ENCODE results near the gene AQP5. TPM values are rescaled to one million over a fixed set of nuclear protein-coding genes. Genes with fewer than 3 reads are reported as not detected.

AQP5 gene
- total and polyA plus RNA-seq, 2 experiments from 2014 or later: not detected

DNA sequence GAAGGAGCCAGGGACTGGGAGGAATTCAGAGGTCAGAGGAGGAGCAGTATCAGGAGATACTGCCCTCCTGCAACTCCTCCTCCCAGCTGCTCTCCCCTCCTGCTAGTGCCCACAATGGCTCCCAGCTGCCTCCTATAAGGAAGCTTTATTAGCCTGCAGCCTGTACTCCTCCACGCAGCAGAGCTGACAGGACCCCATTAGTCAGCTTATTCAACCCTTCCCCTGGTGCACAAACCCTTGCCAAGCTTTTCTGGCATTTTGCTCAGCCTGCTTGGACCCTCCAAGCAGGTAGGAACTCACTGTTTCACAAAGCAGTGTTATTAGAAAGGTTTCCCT lies 18.1 kb upstream of the AQP5 start:
- Histone ChIP-seq H3K9me2 (ENCODE audit: insufficient read depth) (no peaks in the 10 kb centered on the region), H3K4me2 (ENCODE audit: unreplicated experiment) (no peak overlapping the region), H3K27me3 (replicated peaks; ENCODE audit: insufficient read depth) (no peaks in the 10 kb centered on the region), H3K4me1 (ENCODE audit: insufficient read depth) (no peaks in the 10 kb centered on the region), H2AFZ (no peak overlapping the region), H3K9ac (no peak overlapping the region), H3K36me3 (ENCODE audit: low read depth) (no peaks in the 10 kb centered on the region), H3K27ac (no peak overlapping the region), H3F3A (ENCODE audit: insufficient read depth) (no peaks in the 10 kb centered on the region), H3K4me3 (no peak overlapping the region), H3K79me2 (ENCODE audit: insufficient read depth) (no peaks in the 10 kb centered on the region), H3K9me3 (ENCODE audit: low read depth) (no peaks in the 10 kb centered on the region), H4K20me1 (ENCODE audit: insufficient read depth) (no peaks in the 10 kb centered on the region)
- 100% methylated on average over 1 of the region's 1 CpG for WGBS, 2 experiments (ENCODE audit: low coverage in 1 of 2, low lambda C conversion rate in 2 of 2, missing lambda C conversion rate in 2 of 2)
- in situ Hi-C loops (cut with MboI): no loop called here
- TF ChIP-seq EZH2 (IDR thresholded peaks at IDR 0.05; ENCODE audit: insufficient read depth, poor library complexity, severe bottlenecking): no peak
- no peak for TF ChIP-seq EZH2phosphoT487 (IDR thresholded peaks at IDR 0.05; ENCODE audit: insufficient read depth, low read depth)
- DNase-seq: no peak

DNA sequence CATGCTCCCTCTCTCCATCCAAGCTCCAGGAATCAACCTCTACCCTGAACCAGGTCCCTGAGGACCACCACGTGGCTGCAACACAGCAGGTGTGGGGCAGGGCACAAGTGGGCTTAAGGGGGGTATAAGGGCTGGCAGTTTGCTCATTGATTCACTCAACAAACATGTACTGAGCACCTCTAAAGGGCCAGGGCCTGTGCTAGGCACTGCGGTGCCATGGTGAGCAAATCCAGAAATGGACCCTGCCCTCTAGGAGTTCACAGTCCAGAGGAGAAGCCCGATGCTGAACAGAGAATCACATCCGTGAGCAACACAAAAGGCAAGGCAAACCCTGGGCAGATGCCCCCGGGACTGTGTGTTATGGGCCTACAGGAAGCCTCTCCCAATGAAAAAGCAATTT lies 17.6 kb upstream of the AQP5 start:
- Histone ChIP-seq H3K27me3 (replicated peaks; ENCODE audit: insufficient read depth) (no peaks in the 10 kb centered on the region), H3F3A (ENCODE audit: insufficient read depth) (no peaks in the 10 kb centered on the region), H3K27ac (no peak overlapping the region), H3K4me3 (no peak overlapping the region), H4K20me1 (ENCODE audit: insufficient read depth) (no peaks in the 10 kb centered on the region), H3K79me2 (ENCODE audit: insufficient read depth) (no peaks in the 10 kb centered on the region), H2AFZ (no peak overlapping the region), H3K9me3 (ENCODE audit: low read depth) (no peaks in the 10 kb centered on the region), H3K4me1 (ENCODE audit: insufficient read depth) (no peaks in the 10 kb centered on the region), H3K4me2 (ENCODE audit: unreplicated experiment) (no peak overlapping the region), H3K9me2 (ENCODE audit: insufficient read depth) (no peaks in the 10 kb centered on the region), H3K36me3 (ENCODE audit: low read depth) (no peaks in the 10 kb centered on the region), H3K9ac (no peak overlapping the region)
- in situ Hi-C loops (cut with MboI): no loop called here
- TF ChIP-seq EZH2phosphoT487 (IDR thresholded peaks at IDR 0.05; ENCODE audit: insufficient read depth, low read depth) (no peak), EZH2 (IDR thresholded peaks at IDR 0.05; ENCODE audit: insufficient read depth, poor library complexity, severe bottlenecking) (no peak)
- WGBS, 2 experiments (ENCODE audit: low coverage in 1 of 2, low lambda C conversion rate in 2 of 2, missing lambda C conversion rate in 2 of 2): 92 to 93% methylated on average over 5 of the region's 5 CpGs
- DNase-seq: no peak

DNA sequence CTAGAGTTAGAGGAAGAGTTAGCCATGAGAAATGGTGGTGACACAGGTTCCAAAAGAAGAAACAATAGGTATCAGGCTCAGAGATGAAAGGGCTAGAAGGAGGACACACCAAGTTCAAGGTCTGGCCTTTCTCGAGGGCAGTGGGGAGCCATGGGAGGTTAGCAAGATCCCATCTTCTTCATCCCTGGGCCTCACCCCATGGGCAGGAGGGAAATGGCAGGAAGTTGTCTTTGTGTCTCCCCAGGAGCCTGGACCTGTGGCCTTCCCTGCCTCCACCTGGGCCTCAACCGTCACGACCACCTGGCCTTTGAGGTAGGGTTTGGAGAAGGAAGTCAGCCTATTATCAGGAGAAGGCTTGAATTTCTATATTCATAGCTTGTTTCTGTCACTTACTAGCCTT lies 17.0 kb upstream of the AQP5 start:
- TF ChIP-seq EZH2phosphoT487 (IDR thresholded peaks at IDR 0.05; ENCODE audit: insufficient read depth, low read depth) (no peak), EZH2 (IDR thresholded peaks at IDR 0.05; ENCODE audit: insufficient read depth, poor library complexity, severe bottlenecking) (no peak)
- no peaks in the 10 kb centered on the region for H3K4me1 ChIP-seq (ENCODE audit: insufficient read depth)
- DNase-seq: no peak
- in situ Hi-C loops (cut with MboI): no loop called here
- no peak overlapping the region for H3K4me2 ChIP-seq (ENCODE audit: unreplicated experiment)
- no peak overlapping the region for H3K27ac ChIP-seq
- H3K79me2 ChIP-seq (ENCODE audit: insufficient read depth): no peaks in the 10 kb centered on the region
- no peaks in the 10 kb centered on the region for H3K9me3 ChIP-seq (ENCODE audit: low read depth)
- H2AFZ ChIP-seq: no peak overlapping the region
- no peaks in the 10 kb centered on the region for H3K27me3 ChIP-seq (replicated peaks; ENCODE audit: insufficient read depth)
- H3K9ac ChIP-seq: no peak overlapping the region
- WGBS, 2 experiments (ENCODE audit: low coverage in 1 of 2, low lambda C conversion rate in 2 of 2, missing lambda C conversion rate in 2 of 2): 89 to 97% methylated on average over 3 of the region's 3 CpGs
- no peaks in the 10 kb centered on the region for H3F3A ChIP-seq (ENCODE audit: insufficient read depth)
- no peaks in the 10 kb centered on the region for H4K20me1 ChIP-seq (ENCODE audit: insufficient read depth)
- H3K4me3 ChIP-seq: no peak overlapping the region
- H3K9me2 ChIP-seq (ENCODE audit: insufficient read depth): no peaks in the 10 kb centered on the region
- no peaks in the 10 kb centered on the region for H3K36me3 ChIP-seq (ENCODE audit: low read depth)

DNA sequence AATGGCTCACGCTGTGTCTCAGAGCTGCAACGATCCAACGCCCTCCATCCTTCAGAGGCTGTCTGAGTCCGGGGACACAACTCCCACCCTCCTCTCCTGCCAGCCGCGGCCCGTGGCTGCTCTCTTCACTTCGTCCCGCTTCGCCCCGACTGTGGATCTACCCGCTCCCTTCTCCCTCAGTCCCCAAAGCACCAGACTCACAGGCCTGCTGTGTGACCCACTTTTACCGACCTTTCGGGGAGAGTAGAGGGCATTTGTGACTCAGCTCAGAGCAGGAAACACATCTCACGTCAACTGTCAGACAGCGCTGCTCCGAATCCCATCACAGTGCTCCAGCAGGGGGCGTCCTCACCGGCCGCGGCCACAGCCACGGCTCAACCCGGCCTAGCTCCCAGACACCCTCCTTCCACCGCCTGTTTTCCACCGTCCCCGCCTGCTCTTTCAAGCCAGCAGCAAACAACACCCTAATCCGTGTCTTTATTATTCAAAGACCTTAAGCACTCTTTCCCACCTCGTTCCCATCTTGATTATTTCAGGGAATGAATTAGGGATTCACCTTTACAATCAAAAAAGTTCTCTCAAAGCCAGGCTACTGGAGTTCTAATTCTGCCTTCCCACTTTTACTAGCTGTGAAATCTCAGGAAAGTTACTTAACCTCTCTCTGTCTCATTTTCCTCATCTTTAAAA lies 16.1 kb upstream of the AQP5 start:
- Histone ChIP-seq H3K4me3 (peak overlapping the region; percentile 30; the same call in 1 of the 2 replicates), H3K9me2 (ENCODE audit: insufficient read depth) (no peaks in the 10 kb centered on the region), H3K79me2 (ENCODE audit: insufficient read depth) (no peaks in the 10 kb centered on the region), H3K27ac (no peak overlapping the region), H3K36me3 (ENCODE audit: low read depth) (no peaks in the 10 kb centered on the region), H3K9me3 (ENCODE audit: low read depth) (no peaks in the 10 kb centered on the region), H3K4me1 (ENCODE audit: insufficient read depth) (no peaks in the 10 kb centered on the region), H3K4me2 (ENCODE audit: unreplicated experiment) (peak overlapping the region; percentile 72), H2AFZ (peak overlapping the region; percentile 88), H4K20me1 (ENCODE audit: insufficient read depth) (no peaks in the 10 kb centered on the region), H3K9ac (no peak overlapping the region), H3K27me3 (replicated peaks; ENCODE audit: insufficient read depth) (no peaks in the 10 kb centered on the region), H3F3A (ENCODE audit: insufficient read depth) (no peaks in the 10 kb centered on the region)
- in situ Hi-C loops (cut with MboI): no loop called here
- DNase-seq: peak; percentile 84
- 14 to 16% methylated on average over 25 to 28 of the region's 28 CpGs for WGBS, 2 experiments (ENCODE audit: low coverage in 1 of 2, low lambda C conversion rate in 2 of 2, missing lambda C conversion rate in 2 of 2)
- no peak for TF ChIP-seq EZH2 (IDR thresholded peaks at IDR 0.05; ENCODE audit: insufficient read depth, poor library complexity, severe bottlenecking)
- no peak for TF ChIP-seq EZH2phosphoT487 (IDR thresholded peaks at IDR 0.05; ENCODE audit: insufficient read depth, low read depth)

Data from GM23248 (cell line).